GM06990 (cell line): Measurements from ENCODE around the gene TMEM248.
"Not testable (repeated sequence)": the region's sequence is repeated elsewhere in the genome, so short reads cannot be mapped to it uniquely, and the experiment has no call there.

Experiments
- DNase-seq: peaks from one replicate; pipeline ENCODE4 v3.0.0-alpha.2; 2011; ENCODE audit not compliant: insufficient read length; ENCODE audit errors: extremely low read depth
- H3K27me3 ChIP-seq: replicated peaks from 2 replicates; pipeline ENCODE4 v1.6.0; 2011; ENCODE audit warnings: low read length; ENCODE audit not compliant: control insufficient read depth, insufficient read depth
- H3K36me3 ChIP-seq: 2 replicates; pipeline ENCODE4 v1.5.1; 2011; ENCODE audit warnings: low read length; ENCODE audit not compliant: control insufficient read depth, insufficient read depth
- H3K4me3 ChIP-seq: replicated peaks from 2 replicates; pipeline ENCODE4 v1.5.1; 2011; ENCODE audit warnings: low read depth, mild to moderate bottlenecking, control low read depth, low read length
- CTCF ChIP-seq: IDR thresholded peaks from 2 replicates; pipeline ENCODE4 v1.5.1; 2011; ENCODE audit warnings: low read length, control low read depth, mild to moderate bottlenecking, inconsistent platforms; ENCODE audit not compliant: insufficient read depth, poor library complexity, severe bottlenecking

Gene TMEM248

DNA sequence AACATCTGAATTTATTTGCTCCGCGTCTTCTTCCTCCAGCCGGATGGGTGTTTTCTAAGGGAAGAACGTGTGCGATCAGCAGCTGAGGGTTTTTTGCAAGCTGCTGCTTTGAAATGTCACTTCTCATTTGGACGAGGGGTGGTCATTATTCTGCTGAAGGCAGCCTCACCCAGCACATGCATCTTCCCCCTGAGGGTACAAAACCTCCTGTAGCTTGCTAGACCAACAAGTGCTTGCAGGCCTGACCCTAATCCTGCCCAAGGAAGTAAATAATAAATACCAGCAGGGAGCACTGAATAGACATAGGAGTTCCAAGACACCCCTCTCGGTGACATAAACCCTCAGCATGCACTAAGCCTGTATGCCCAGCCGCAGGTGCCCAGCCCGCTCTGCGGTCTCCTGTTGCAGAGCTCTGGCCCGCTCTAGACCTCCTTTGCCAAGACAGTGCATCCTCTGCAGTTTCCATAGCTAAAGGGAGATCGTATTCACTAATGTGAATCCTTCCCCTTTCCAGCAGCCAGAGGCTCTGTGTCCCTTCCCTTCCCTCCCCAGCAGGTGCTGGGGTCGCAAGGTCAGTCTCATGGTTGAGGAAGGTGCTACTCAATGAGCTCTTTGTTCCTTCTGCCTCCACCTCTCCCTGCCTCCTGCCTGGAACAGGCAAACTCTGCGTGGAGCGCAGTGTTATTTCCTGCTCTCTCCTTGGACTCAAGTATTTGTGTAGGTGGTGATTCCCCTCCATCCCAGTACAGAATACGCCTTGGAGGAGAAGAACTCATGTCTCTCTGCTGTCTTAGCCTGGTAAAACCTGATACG, 37.7 kb downstream of the TMEM248 start:
- DNase-seq, result no peak
- Histone ChIP-seq H3K36me3 (peaks cover 19% of the 10 kb centered on the region), H3K4me3 (no peak overlapping the region), H3K27me3 (no peaks in the 10 kb centered on the region)
- TF ChIP-seq CTCF, result no peak

DNA sequence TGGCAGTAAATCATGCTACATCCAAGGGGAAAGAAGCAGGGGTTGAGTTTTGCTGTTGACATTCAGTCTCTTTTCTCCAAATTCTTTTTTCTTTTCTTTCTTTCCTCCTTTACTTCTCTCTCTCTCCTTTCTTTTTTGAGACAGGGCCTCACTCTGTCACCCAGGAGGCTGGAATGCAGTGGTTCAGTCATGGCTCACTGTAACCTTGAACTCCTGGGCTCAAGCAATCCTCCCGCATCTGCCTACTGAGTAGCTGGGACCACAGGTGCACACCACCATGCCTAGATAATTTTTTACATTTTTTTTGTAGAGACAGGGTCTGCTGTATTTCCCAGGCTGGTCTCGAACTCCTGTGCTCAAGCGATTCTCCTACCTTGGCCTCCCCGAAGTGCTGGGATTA, 39.2 kb downstream of the TMEM248 start:
- Histone ChIP-seq H3K27me3 (no peaks in the 10 kb centered on the region), H3K4me3 (no peak overlapping the region), H3K36me3 (peaks cover 17% of the 10 kb centered on the region)
- TF ChIP-seq CTCF, result no peak
- no peak for DNase-seq

GRCh38 chr7:66961096-66961495, 40.1 kb downstream of the TMEM248 start:
- no peaks in the 10 kb centered on the region for H3K27me3 ChIP-seq
- no peak for DNase-seq
- H3K36me3 ChIP-seq, result peaks cover 15% of the 10 kb centered on the region
- no peak for TF ChIP-seq CTCF
- no peak overlapping the region for H3K4me3 ChIP-seq

DNA sequence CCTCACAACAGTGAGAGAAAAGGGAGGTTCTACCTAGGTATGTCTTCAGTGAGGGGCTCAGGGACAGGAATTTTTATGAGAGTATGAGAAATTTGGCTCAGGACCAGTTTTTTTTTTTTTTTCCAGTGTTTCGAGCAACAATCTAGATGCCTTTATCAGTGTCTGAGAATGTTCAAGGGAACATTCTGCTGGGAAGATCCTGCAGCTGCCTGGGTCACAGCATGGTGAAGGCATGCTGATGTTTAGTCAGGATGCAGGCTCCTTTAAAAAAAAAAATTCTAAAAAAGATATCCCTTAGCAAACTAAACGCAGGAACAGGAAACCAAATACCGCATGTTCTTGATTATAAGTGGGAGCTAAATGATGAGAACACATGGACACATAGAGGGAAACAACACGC, 43.4 kb downstream of the TMEM248 start:
- H3K4me3 ChIP-seq, result no peak overlapping the region
- no peak for TF ChIP-seq CTCF
- peaks cover 3% of the 10 kb centered on the region for H3K36me3 ChIP-seq
- DNase-seq, result no peak
- H3K27me3 ChIP-seq, result no peaks in the 10 kb centered on the region

GRCh38 chr7:66967029-66967428, 46.0 kb downstream of the TMEM248 start:
- TF ChIP-seq CTCF, result no peak
- DNase-seq, result no peak
- no peaks in the 10 kb centered on the region for H3K27me3 ChIP-seq

GRCh38 chr7:66969001-66969400, 48.0 kb downstream of the TMEM248 start:
- DNase-seq, H3K27me3 ChIP-seq, H3K4me3 ChIP-seq, H3K36me3 ChIP-seq: not testable (repeated sequence)

More at GRCh38 chr7:66967029-66967428, 46.0 kb downstream of the TMEM248 start:
- Histone ChIP-seq H3K36me3 (no peaks in the 10 kb centered on the region), H3K4me3 (no peak overlapping the region)
